CD8-positive, alpha-beta memory T cell (primary cell): ENCODE measurements around the gene CALB2. TPM values are rescaled to one million over a fixed set of nuclear protein-coding genes. Genes with fewer than 3 reads are reported as not detected.

Experiments
- CTCF ChIA-PET: fragments of 350-600 bp; sonication (Branson Sonifier 250); formaldehyde crosslinking; loops from one replicate; lab custom pipeline; 2021; ENCODE audit warnings: antibody characterized with exemption; lab: Charles Lee
- POLR2A ChIA-PET: fragments of 350-600 bp; sonication (Branson Sonifier 250); formaldehyde crosslinking; loops from one replicate; lab custom pipeline; 2021; ENCODE audit warnings: antibody characterized with exemption; lab: Charles Lee
- DNase-seq, 5 donors: peaks; one replicate each; pipeline versions ENCODE4 v3.0.0 to v3.0.0-alpha.2; 2020 to 2022; ENCODE audit warnings: mixed read lengths in 1 of 5
- H3K27ac ChIP-seq: one replicate; pipeline ENCODE4 v1.7.0; 2013; ENCODE audit warnings: low read depth, mild to moderate bottlenecking, low read length, moderate library complexity
- H3K27me3 ChIP-seq: 2 replicates; pipeline ENCODE4 v1.7.0; 2013; ENCODE audit warnings: low read length, mild to moderate bottlenecking; ENCODE audit not compliant: insufficient read depth, poor library complexity, severe bottlenecking
- H3K36me3 ChIP-seq: 2 replicates; pipeline ENCODE4 v1.7.0; 2013; ENCODE audit warnings: mild to moderate bottlenecking, low read length, moderate library complexity; ENCODE audit not compliant: insufficient read depth
- H3K4me1 ChIP-seq: 2 replicates; pipeline ENCODE4 v1.7.0; 2013; ENCODE audit warnings: mild to moderate bottlenecking, low read length, moderate library complexity; ENCODE audit not compliant: insufficient read depth
- H3K4me3 ChIP-seq: 2 replicates; pipeline ENCODE4 v1.7.0; 2013; ENCODE audit warnings: mild to moderate bottlenecking, low read length
- H3K9me3 ChIP-seq: 2 replicates; pipeline ENCODE4 v1.7.0; 2013; ENCODE audit warnings: mild to moderate bottlenecking, low read length
- H3K27ac Mint-ChIP-seq, 8 donors: one replicate each; pipeline ENCODE4 v1.8.0; 2020 to 2021; ENCODE audit warnings: mixed read lengths in 8 of 8, mild to moderate bottlenecking in 6 of 8, inconsistent platforms in 3 of 8, moderate library complexity in 3 of 8
- H3K27me3 Mint-ChIP-seq, 2 donors: one replicate each; pipeline ENCODE4 v1.8.0; 2020 to 2021; ENCODE audit warnings: mixed read lengths in 2 of 2, mild to moderate bottlenecking in 1 of 2, moderate library complexity in 1 of 2
- H3K36me3 Mint-ChIP-seq, 3 donors: one replicate each; pipeline ENCODE4 v1.8.0; 2020 to 2021; ENCODE audit warnings: mixed read lengths in 3 of 3, inconsistent platforms in 1 of 3, mild to moderate bottlenecking in 1 of 3
- H3K4me1 Mint-ChIP-seq, 3 donors: one replicate each; pipeline ENCODE4 v1.8.0; 2020 to 2021; ENCODE audit warnings: mixed read lengths in 3 of 3, inconsistent platforms in 1 of 3, mild to moderate bottlenecking in 1 of 3
- H3K4me3 Mint-ChIP-seq, 7 donors: one replicate each; pipeline ENCODE4 v1.8.0; 2020 to 2021; ENCODE audit warnings: mixed read lengths in 7 of 7, mild to moderate bottlenecking in 6 of 7, moderate library complexity in 4 of 7, inconsistent platforms in 2 of 7
- H3K9me3 Mint-ChIP-seq, 5 donors: one replicate each; pipeline ENCODE4 v1.8.0; 2020 to 2022; ENCODE audit warnings: mixed read lengths in 5 of 5, mild to moderate bottlenecking in 3 of 5, moderate library complexity in 2 of 5, inconsistent platforms in 1 of 5
- polyA plus RNA-seq: library from polyadenylated mRNA; unstranded; fragments of 300-500 nt; fragmentation: Illumina TruSeq; gene quantifications from one replicate; pipeline ENCODE4 v1.2.3, GENCODE V29; 2021
- total RNA-seq, 2 experiments: library from RNA; stranded (reverse); gene quantifications; one replicate each; pipeline ENCODE4 v1.2.3, GENCODE V29; 2021

CALB2 gene
- total and polyA plus RNA-seq, 3 experiments from 2014 or later = not detected

DNA sequence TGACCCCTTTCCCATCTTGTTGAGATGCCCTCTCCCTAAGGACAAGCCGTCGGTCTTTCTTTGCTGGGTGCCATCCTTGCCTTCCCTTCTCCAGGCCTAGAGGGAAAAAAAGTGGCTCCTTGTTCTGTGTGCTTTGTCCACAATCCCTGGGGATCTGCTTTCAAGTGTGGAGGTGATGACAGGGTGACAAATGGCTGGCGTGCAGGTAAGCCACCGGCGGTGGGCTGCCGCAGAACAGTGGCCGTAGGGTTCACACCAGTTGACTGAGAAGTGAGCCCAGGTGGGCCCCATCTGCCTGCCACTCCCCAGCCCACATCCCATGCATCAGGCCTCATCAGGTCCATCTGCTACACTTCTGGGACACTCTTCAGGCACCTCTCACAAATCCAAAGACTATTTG, 11.4 kb upstream of the CALB2 start:
- Mint-ChIP-seq H3K9me3 (no peaks in the 10 kb centered on the region), H3K36me3 (no peaks in the 10 kb centered on the region), H3K27ac (no peak overlapping the region), H3K4me3 (no peak overlapping the region), H3K27me3 (peaks cover under 1 to 18% of the 10 kb centered on the region in 2 donors), H3K4me1 (no peaks in the 10 kb centered on the region)
- H3K4me3 ChIP-seq = no peak overlapping the region
- DNase-seq = no peak
- H3K27me3 ChIP-seq = no peaks in the 10 kb centered on the region
- ChIA-PET POLR2A (no interaction called here), CTCF (interaction anchor here (0.9 to 1.8 kb wide), 2 partner anchors 10 to 18 kb away, joined by 4 read pairs; no protein-coding TSS in a partner anchor)
- H3K4me1 ChIP-seq = no peaks in the 10 kb centered on the region
- H3K36me3 ChIP-seq = no peaks in the 10 kb centered on the region
- no peaks in the 10 kb centered on the region for H3K9me3 ChIP-seq
- no peak overlapping the region for H3K27ac ChIP-seq

DNA sequence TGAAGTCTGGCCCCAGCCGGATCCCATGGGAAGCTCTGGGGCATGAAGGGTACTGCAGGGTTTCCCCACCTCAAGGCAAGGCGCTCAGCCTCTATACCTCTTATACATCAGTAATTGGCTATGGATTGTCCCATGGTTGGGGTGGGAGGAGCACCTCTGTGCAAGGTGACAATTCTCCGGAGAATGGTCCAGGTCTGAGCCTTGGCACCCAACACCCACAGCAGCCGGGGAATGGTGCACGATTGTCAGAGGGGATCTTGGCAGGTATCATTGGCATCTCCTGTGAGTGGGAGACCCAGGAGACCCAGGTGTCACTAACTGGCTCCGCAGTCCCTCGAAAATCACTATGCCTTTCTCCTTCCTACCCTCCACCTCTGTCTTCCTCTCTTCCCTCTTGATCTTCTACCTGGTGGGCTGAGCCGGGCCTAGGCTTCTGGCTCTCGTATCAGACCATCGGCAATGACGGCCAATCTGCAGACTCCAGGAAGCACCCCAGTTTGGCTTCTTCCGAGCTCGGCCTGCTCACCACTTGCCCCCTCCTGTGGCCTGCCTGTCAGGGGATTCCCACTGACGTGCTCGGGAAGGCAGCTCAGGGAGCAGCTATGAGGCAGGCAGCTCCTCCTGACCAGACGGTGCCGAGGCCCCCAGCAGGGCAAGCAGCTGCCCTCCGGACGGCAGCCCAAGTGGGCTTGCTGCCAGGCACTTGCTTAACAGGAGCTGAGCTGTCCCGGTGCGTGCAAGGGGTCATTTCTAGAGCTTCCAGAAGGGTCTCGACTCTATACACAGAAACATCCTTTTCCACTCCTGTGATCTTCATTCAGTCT, 10.0 kb upstream of the CALB2 start:
- Mint-ChIP-seq H3K27me3 (peaks cover 7 to 16% of the 10 kb centered on the region in 2 donors), H3K27ac (no peak overlapping the region), H3K36me3 (no peaks in the 10 kb centered on the region), H3K9me3 (no peaks in the 10 kb centered on the region), H3K4me1 (no peaks in the 10 kb centered on the region), H3K4me3 (no peak overlapping the region)
- no peaks in the 10 kb centered on the region for H3K36me3 ChIP-seq
- no peaks in the 10 kb centered on the region for H3K27me3 ChIP-seq
- no peak overlapping the region for H3K4me3 ChIP-seq
- ChIA-PET POLR2A (no interaction called here), CTCF (interaction anchor here (0.7 to 1.8 kb wide), 3 partner anchors 9 to 172 kb away, joined by 3 to 5 read pairs (median 4); partner anchors contain the start of gene CALB2)
- no peaks in the 10 kb centered on the region for H3K4me1 ChIP-seq
- no peak for DNase-seq
- H3K9me3 ChIP-seq = no peaks in the 10 kb centered on the region
- H3K27ac ChIP-seq = no peak overlapping the region

DNA sequence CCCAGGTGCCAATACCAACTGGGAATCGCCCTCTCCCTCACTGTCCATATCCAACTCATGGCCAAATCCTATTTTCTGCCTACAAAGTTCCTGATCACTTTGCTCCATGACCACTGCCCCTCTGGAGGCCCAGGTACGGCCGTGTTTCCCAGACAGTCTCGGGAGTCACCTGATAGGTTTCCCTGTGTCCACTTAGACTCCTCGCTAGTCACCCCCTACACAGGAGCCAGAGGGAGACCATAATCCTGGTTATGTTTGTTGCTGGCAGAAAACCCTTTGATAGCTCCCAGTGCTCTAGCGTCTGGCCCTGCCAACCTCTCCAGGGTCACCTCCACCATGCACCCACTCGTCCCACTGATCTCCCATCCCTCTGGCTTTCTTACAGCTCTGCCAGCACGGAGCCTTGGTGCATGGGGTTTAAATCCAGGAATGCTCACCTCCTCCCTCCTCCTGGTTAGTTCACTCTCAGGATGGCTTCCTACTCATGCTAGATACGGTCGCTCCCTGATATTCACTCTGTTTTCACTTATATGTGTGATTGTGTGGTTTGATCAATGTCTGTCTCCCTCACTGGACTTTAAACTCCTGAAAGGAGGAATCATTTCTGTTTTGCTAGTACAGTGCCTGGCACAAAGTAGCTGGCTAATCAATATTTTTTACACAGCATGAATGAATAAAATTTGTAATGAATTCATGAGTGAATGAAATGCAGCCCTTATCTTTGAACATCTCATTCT, 7.5 kb upstream of the CALB2 start:
- no peaks in the 10 kb centered on the region for H3K4me1 Mint-ChIP-seq
- H3K9me3 ChIP-seq = no peaks in the 10 kb centered on the region
- DNase-seq = no peak
- POLR2A ChIA-PET = no interaction called here
- H3K36me3 ChIP-seq = no peaks in the 10 kb centered on the region
- H3K27me3 ChIP-seq = no peaks in the 10 kb centered on the region
- H3K27ac Mint-ChIP-seq = no peak overlapping the region
- no peak overlapping the region for H3K27ac ChIP-seq
- CTCF ChIA-PET = interaction anchor here (1.3 kb wide), 1 partner anchor 62 kb away, joined by 3 read pairs; no protein-coding TSS in a partner anchor
- peaks cover 7 to 9% of the 10 kb centered on the region in 2 donors for H3K27me3 Mint-ChIP-seq
- H3K4me3 Mint-ChIP-seq = no peak overlapping the region
- H3K36me3 Mint-ChIP-seq = no peaks in the 10 kb centered on the region
- H3K4me3 ChIP-seq = no peak overlapping the region
- H3K9me3 Mint-ChIP-seq = no peaks in the 10 kb centered on the region
- H3K4me1 ChIP-seq = no peaks in the 10 kb centered on the region

DNA sequence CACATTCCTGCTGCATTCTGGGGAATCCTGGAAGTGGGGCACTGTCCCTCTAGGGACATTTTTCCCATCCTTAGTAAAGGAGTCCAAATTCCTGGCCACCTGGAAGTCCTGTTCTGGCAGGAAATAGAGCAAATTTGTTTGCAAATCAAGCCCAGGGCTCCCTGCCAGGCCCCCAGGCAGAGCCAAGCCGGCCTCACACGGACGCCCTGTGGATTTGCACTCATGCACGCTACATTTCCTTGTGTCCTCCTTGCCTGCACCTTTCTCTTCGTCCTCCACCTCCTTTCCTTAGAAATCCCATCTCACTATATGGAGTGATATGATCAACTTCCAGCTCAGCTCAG, 7.0 kb upstream of the CALB2 start:
- ChIA-PET CTCF (interaction anchor here (1.3 kb wide), 1 partner anchor 61 kb away, joined by 3 read pairs; no protein-coding TSS in a partner anchor), POLR2A (no interaction called here)
- DNase-seq = no peak
- H3K4me3 ChIP-seq = no peak overlapping the region
- H3K27ac ChIP-seq = no peak overlapping the region
- no peaks in the 10 kb centered on the region for H3K36me3 ChIP-seq
- no peaks in the 10 kb centered on the region for H3K27me3 ChIP-seq
- no peaks in the 10 kb centered on the region for H3K4me1 ChIP-seq
- Mint-ChIP-seq H3K4me1 (no peaks in the 10 kb centered on the region), H3K27ac (no peak overlapping the region), H3K27me3 (peaks cover 7 to 9% of the 10 kb centered on the region in 2 donors), H3K9me3 (no peaks in the 10 kb centered on the region), H3K36me3 (no peaks in the 10 kb centered on the region), H3K4me3 (no peak overlapping the region)
- no peaks in the 10 kb centered on the region for H3K9me3 ChIP-seq

DNA sequence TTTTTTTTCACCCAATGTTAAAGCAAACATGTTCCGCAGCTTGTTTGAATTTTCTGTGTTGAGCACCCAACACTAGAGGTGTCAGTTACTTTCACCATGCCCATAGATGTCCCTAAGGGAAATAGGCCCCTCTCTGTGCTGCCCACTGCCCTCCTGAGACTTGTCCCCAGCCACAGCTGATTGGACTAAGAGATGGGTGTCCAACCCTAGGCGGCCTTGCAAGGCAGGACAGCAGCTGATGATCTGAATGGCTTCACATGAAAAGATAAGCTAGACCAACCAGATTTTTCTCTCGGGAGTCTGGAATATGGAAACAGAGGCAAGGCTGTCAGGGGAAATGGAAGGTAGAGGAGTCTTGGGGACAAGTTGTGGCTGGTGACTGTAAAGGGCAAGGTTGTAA, 6.1 kb upstream of the CALB2 start:
- H3K4me3 ChIP-seq = no peak overlapping the region
- POLR2A ChIA-PET = no interaction called here
- Mint-ChIP-seq H3K9me3 (no peaks in the 10 kb centered on the region), H3K4me1 (no peaks in the 10 kb centered on the region), H3K27me3 (peaks cover 9 to 11% of the 10 kb centered on the region in 2 donors), H3K36me3 (no peaks in the 10 kb centered on the region), H3K27ac (no peak overlapping the region), H3K4me3 (no peak overlapping the region)
- H3K9me3 ChIP-seq = no peaks in the 10 kb centered on the region
- H3K27ac ChIP-seq = no peak overlapping the region
- DNase-seq = no peak
- no peaks in the 10 kb centered on the region for H3K27me3 ChIP-seq
- CTCF ChIA-PET = no interaction called here
- no peaks in the 10 kb centered on the region for H3K36me3 ChIP-seq
- H3K4me1 ChIP-seq = no peaks in the 10 kb centered on the region

DNA sequence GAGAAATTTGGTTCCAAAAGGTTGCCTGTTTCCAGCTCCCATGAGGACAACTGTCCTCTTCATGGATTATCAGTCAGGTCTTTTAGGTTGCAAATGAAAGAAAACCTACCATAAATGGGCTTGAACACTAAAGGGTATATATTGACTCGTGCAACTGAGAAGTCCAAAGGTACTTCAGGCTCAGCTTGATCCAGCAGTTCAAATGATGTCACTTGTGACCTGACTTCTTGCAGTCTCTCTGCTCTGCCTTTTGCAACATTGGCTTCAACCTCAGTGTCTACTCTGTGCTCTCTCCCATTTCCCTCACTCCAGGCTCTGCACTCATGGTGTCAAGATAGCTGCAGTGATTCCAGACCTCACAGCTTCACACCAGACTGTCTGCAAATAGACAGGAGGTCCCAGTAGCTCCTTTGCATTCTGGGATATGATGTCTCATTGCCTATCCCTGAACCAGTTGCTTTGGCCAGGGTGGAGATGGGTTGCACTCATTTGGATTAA, 5.5 kb upstream of the CALB2 start:
- no peaks in the 10 kb centered on the region for H3K36me3 ChIP-seq
- Mint-ChIP-seq H3K27ac (no peak overlapping the region), H3K4me1 (peaks cover under 1 to 1% (median under 1%) of the 10 kb centered on the region in 3 donors), H3K36me3 (no peaks in the 10 kb centered on the region), H3K4me3 (no peak overlapping the region), H3K9me3 (no peaks in the 10 kb centered on the region), H3K27me3 (peaks cover 10 to 15% of the 10 kb centered on the region in 2 donors)
- ChIA-PET CTCF (no interaction called here), POLR2A (no interaction called here)
- no peak overlapping the region for H3K27ac ChIP-seq
- no peaks in the 10 kb centered on the region for H3K9me3 ChIP-seq
- DNase-seq = no peak
- H3K27me3 ChIP-seq = peaks cover 4% of the 10 kb centered on the region
- no peaks in the 10 kb centered on the region for H3K4me1 ChIP-seq
- no peak overlapping the region for H3K4me3 ChIP-seq

DNA sequence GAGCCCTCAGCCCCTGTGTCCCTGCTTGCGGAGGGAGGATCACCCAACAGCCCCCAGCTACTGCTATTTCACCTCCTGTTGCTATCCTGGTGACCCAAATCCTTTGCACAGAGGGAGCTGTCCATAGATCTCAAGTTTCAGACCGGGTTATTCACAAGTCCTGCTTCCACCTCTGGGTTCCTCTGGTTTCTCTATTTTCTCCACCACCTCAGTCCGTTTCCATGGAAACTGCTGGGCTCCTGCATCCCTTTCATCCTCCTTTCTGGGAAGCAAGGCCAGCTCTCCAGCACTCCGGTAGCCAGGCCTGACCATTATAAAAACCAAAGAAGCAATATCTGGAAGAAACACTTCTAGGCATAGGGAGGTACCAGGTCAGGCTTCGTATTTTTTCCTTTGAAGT, 4.8 kb upstream of the CALB2 start:
- H3K4me1 ChIP-seq = no peaks in the 10 kb centered on the region
- H3K27ac ChIP-seq = no peak overlapping the region
- Mint-ChIP-seq H3K27me3 (peaks cover 14 to 15% of the 10 kb centered on the region in 2 donors), H3K9me3 (no peaks in the 10 kb centered on the region), H3K36me3 (no peaks in the 10 kb centered on the region), H3K27ac (no peak overlapping the region), H3K4me1 (peaks cover 4 to 5% (median 4%) of the 10 kb centered on the region in 3 donors), H3K4me3 (no peak overlapping the region)
- no peaks in the 10 kb centered on the region for H3K9me3 ChIP-seq
- CTCF ChIA-PET = no interaction called here
- H3K27me3 ChIP-seq = peaks cover 8% of the 10 kb centered on the region
- DNase-seq = no peak
- H3K36me3 ChIP-seq = no peaks in the 10 kb centered on the region
- POLR2A ChIA-PET = no interaction called here
- H3K4me3 ChIP-seq = no peak overlapping the region

DNA sequence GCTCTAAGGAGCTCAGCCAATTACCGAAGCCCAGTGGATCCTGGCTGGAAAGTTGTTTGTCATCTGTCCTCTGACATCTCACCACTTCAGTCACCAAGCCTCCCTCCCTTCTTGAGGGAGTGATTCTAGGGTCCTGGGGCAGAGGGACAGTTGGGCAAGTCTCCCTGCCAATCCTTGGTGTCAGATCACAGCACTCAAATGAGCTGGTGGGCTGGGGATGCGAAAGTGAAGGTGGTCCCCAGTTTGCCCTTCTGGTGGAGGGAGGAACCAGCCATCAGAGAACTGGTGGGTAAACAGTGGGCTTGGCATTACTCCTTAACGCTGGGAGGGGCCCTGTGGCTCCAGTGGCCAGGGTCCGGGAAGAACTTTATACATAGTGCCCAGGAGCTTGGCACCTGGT, 4.4 kb upstream of the CALB2 start:
- H3K27me3 ChIP-seq = peaks cover 12% of the 10 kb centered on the region
- POLR2A ChIA-PET = no interaction called here
- no peaks in the 10 kb centered on the region for H3K9me3 Mint-ChIP-seq
- H3K27me3 Mint-ChIP-seq = peaks cover 14 to 15% of the 10 kb centered on the region in 2 donors
- no peaks in the 10 kb centered on the region for H3K4me1 ChIP-seq
- no peaks in the 10 kb centered on the region for H3K36me3 Mint-ChIP-seq
- no peaks in the 10 kb centered on the region for H3K36me3 ChIP-seq
- no peak for DNase-seq
- H3K27ac Mint-ChIP-seq = no peak overlapping the region
- H3K27ac ChIP-seq = no peak overlapping the region
- CTCF ChIA-PET = no interaction called here
- H3K4me3 Mint-ChIP-seq = no peak overlapping the region
- no peak overlapping the region for H3K4me3 ChIP-seq
- no peaks in the 10 kb centered on the region for H3K9me3 ChIP-seq
- H3K4me1 Mint-ChIP-seq = peaks cover 4 to 5% (median 4%) of the 10 kb centered on the region in 3 donors
